TTC549 (cell line): ENCODE results near the gene MSH5.
"Not testable (repeated sequence)": the region's sequence is repeated elsewhere in the genome, so short reads cannot be mapped to it uniquely, and the experiment has no call there.

Experiments used
- FAIRE-seq: peaks from 2 replicates; lab custom pipeline; 2012; peaks lifted over from hg19 to GRCh38; lab: Jason Lieb, UNC

The MSH5 gene

DNA sequence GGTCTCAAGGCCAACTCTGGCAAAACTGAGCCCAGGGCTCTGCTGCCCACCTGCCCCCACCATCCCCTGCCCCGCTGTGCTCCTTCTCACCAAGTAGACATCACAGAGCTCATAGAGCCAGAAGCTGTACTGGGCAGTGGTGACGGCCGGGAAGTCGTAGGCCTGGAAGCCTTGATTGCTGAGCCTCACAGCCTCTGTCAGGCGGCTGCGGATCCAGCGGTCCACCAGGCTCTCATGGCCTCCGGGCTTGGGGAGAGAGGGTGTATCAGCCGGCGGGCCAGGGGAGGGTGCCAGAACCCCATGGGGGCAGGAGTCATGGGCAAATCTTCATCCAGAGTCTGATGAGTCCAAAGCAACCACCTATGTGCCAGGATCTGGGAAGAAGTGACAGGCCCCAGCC, 40.1 kb downstream of the MSH5 start:
- no peak for FAIRE-seq

DNA sequence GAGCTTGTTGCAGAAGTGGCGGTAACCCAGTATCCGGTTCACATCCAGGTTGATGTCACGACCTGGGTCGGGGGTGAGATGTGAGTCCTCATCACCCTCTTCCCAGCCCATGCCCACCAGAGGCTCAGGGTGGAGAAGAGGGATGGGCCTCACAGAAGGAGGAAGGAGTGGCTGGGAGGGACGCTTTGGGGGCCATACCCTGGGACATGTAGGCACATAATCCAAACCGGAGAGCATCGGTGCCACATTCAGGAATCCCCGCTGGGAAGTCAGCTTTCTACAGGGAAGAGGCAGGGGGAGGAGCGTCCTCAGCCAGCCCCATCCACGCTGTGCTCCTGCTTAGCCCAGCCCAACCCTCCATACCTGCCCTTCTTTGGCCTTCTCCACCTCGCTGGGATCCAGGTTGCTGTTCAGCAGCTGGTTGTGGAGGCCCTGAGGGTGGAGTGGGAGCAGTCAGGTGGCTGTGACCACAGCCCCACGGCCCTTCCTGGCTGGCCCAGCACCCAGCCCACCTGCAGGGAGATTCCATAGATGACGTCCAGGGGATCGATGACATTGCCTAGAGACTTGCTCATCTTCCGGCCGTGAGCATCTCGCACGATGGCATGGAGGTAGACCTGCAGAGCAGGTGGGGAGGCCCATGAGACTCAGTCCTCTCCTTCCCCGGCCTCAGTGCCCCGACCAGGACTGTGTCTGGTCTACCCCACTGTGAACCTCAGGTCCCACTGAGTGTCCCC, 40.9 kb downstream of the MSH5 start:
- no peak for FAIRE-seq

DNA sequence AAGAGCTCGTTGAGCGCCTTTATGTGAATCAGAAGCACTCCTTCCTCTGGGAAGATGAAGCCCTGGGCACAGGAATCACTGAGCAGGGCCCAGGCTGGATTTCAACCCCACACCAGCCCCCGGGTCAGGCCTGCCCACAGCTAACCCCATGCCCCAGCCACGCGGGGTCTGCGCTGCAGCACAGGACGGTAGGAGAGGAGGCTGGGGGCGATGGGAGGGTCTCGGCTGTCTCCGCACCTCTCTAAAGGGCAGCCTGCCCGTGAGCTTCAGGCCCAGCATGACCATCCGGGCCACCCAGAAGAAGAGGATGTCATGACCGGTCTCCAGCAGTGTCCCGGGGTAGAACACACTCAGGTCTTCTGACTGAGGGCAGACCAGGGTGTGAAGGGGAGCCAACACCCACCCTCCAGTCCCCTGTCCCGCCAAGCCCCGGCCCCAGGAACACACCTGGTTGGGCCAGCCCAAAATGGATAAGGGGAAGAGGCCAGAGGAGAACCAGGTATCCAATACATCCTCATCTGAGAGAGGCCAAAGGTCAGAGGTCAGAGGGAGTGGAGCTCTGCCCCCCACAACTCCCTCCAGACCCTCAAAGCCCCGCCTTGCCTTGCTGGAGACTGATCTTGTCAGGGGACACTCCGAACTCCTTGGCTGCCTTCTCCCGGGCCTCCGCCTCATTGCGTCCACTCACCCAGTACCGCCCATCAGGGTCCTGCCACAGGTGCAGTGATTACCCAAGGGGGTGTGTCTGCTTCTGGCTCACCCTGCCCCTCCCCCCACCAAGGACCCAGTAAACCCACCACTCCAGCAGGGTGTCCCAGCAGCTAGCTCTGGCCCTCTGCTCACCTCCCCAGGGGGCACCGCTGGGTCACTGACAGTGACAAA, 41.7 kb downstream of the MSH5 start:
- no peak for FAIRE-seq

- FAIRE-seq = no peak
These were observed 42.5 kb downstream of the MSH5 start for GRCh38 chr6:31782126-31782855.

GRCh38 chr6:31784098-31784925, 44.5 kb downstream of the MSH5 start:
- no peak for FAIRE-seq

DNA sequence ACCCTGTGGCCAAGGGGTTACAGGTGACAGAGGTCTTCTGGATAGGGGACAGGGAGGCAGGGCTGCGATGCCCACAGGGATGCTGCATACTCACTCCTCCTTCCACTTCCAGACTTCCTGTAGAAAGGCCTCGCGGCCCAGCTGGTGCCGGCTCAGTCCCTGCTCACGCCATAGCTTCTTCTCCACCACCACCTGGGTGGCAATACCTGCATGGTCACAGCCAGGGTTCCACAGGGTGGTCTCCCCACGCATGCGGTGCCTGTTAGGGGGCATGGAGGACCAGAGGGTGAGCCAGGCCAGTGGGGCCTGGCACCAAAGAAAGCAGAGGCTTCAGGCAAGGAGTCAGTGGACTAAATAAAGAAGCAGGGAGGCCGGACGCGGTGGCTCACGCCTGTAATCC, 45.7 kb downstream of the MSH5 start:
- no peak for FAIRE-seq

DNA sequence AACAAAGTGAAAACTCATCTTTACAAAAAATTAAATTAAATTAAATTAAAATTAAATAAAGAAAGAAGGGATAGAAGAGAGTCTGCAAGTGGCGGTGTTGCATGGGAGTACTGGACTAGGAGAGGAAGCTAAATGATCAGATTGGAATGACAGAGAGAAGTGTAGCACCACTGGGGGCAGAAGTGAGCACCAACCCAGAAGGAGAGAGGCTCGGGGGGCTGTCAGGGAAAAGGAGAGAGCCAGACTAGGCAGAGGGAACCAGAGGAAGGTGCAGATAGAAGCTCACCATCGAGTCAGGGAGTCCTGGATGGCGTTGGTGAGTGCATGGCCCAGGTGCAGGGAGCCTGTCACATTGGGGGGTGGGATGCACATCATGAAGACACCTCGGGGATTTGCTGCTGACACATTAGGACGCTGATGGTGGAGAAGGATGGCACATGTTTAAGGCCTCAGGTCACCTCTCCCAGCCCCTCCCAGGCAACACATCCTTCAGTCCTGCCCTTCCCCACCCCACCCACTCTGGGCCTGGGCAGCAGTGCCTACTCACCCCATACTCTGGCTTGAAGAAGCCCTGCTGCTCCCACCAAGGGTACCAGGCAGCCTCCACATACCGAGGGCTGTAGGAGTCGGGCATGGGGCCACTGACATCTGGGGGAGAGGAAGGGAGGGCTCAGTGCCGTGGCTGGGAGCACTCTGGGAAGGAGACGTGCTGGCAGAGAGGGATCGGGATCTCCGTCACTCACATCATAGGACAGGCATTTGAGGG, 51.7 kb downstream of the MSH5 start:
- FAIRE-seq = no peak

DNA sequence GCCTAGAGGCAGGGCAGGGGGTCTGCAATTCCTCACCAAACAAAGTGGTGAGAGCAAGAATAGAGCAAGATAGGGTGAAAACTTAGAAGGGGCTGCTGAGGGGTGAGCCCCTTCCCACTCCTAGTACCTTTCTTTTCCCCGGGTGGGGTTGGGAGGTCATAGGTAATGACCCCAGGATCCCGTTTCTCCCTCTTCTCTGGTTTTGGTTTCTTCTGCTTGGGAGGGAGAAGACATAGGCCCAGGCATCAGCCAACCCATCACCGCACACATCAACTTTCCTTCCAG, 52.2 kb downstream of the MSH5 start:
- no peak for FAIRE-seq

GRCh38 chr6:31792761-31793171, 53.0 kb downstream of the MSH5 start:
- no peak for FAIRE-seq

GRCh38 chr6:31793927-31794245, 54.1 kb downstream of the MSH5 start:
- FAIRE-seq = not testable (repeated sequence)

DNA sequence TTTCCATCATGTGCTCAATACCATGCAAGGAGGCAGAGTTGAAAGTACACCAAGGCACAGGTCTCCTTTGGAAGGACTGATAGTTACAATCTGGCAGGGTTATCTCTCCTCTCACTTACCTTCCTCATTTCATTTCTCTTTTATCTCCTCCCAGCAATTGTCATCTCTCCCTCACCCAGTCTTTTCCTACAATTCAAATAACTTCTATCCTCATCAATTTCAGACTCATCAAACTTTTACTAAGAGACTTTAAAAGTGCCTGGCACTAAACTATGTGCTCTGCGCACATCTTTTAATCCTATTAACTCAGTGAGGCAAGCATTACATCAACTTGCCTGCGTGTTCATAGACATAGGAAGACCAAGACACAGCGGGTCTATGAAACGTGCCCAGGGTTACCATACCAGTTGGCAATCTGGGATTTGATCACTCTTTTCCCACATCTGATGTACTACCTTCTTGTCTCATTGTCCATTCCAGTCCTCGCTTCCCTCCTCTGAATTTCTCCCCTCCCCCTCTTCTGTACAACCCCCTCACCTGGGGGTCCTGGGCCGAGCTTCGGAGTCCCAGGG, 54.6 kb downstream of the MSH5 start:
- no peak for FAIRE-seq

DNA sequence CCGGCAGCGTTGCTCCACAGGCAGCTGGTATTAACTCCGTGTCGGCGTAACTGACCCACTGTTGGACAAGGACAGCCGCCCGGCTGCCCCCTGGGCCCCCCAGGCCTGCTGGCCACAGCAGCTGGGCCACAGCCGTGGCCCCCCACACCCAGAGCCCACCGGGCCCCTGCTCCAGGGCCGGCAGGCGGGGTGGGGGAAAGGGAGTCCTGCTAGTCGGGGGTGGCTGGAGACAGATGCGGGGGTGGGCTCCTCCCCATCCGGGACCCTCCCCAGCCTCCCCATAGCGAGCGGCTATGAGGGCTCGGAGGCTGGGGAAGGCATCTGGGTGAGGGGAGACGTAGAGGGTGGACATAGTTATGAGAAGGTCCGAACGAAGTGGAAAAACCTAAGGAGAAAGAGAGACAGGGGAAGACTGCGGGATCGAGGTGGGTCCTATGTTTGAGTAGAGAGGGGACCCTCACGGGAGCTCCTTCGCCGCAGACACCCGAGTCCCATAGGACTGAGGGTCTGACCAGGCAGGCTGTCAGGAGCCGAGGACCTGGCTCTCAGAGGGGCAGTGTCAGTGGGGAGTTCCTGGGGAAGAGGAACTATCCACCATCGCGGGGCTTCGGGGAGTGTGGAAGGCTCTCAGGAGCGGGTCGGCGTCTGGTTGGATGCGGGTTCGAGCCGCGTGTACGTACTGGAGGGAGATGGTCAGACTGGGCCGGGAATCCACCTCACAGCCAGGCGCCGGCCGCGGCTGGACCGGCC, 55.2 kb downstream of the MSH5 start:
- FAIRE-seq = no peak

GRCh38 chr6:31795616-31796298, 56.0 kb downstream of the MSH5 start, which contains the start of gene VARS1:
Gene VARS1, minus strand, starts transcription at chr6:31795752. Its CDS starts 535 bp downstream, at chr6:31795217.
- no peak for FAIRE-seq

- no peak for FAIRE-seq
These were observed 57.2 kb downstream of the MSH5 start for GRCh38 chr6:31796993-31797385.

GRCh38 chr6:31797588-31797987, 57.8 kb downstream of the MSH5 start:
- FAIRE-seq = no peak

- FAIRE-seq = no peak
These were observed 60.0 kb downstream of the MSH5 start for GRCh38 chr6:31799781-31800180.

- not testable (repeated sequence) for FAIRE-seq
These were observed 61.5 kb downstream of the MSH5 start for GRCh38 chr6:31801031-31801927.

DNA sequence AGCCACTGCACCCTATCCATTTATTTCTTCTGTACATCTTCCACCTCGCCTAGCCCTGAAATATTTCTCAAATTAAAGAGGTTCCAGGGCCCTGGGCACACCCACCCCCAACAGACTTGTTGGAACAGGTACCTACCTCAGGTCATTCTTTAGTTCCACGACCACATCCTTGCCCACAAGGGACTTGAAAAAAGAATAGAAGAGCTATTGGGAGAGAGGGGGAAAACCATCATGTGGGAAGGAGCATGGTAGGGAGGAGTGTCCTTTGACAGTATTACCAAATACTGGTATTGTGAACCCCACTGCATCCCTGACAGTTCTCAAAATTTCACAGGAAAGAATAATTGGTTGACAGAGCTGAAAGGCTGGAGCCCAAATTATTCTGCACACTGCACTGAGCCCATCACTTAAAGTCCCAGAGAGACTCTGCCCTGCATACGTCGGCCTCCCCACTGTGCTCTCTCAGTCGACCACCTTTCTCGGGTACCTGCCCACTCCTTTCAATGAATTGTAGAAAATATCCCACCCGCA, 66.2 kb downstream of the MSH5 start:
- no peak for FAIRE-seq
